HG03521 (cell line): ENCODE measurements around the gene JSRP1.

Experiments
- ATAC-seq: cut with Tn5 transposase; IDR thresholded peaks from one replicate; pipeline ENCODE4 v1.9.1; 2021; ENCODE audit warnings: mild to moderate bottlenecking, moderate library complexity; ENCODE audit not compliant: unreplicated experiment

The JSRP1 gene

DNA sequence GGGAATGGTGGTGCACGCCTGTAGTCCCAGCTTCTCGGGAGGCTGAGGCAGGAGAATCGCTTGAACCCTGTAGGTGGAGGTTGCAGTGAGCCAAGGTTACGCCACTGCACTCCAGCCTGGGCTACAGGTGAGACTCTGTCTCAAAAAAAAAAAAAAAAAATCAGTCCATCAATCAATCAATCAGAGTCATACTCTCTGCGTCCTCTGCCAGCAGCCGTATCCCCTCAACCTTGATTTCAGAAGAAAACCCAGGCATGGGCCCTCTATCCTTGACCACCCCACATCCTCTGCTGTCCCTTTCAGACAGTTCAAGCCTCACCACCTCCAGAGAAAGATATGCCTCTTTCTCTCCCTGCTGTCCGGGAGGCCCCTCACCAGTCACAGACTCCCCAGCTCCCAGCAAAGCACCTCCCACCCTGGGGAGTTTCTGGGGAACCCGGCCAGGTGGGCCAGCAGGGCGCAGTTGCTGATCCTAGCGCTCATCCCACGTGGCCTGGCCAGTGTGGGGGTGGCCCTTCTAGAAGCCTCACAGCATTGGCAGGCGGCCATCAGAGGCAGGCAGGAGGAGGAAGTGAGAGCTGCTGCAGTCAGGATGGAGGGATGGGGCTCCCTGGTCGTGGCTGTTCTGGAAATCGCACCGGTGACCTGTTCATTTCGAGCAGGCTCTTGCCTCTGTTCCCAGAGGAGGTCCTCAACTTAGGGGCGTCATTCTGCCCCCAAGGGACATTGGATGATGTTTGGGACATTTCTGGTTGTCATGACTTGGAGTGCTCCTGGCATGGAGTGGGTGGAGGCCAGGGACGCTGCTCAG is 10.2 kb upstream of the JSRP1 start:
- ATAC-seq = no peak

DNA sequence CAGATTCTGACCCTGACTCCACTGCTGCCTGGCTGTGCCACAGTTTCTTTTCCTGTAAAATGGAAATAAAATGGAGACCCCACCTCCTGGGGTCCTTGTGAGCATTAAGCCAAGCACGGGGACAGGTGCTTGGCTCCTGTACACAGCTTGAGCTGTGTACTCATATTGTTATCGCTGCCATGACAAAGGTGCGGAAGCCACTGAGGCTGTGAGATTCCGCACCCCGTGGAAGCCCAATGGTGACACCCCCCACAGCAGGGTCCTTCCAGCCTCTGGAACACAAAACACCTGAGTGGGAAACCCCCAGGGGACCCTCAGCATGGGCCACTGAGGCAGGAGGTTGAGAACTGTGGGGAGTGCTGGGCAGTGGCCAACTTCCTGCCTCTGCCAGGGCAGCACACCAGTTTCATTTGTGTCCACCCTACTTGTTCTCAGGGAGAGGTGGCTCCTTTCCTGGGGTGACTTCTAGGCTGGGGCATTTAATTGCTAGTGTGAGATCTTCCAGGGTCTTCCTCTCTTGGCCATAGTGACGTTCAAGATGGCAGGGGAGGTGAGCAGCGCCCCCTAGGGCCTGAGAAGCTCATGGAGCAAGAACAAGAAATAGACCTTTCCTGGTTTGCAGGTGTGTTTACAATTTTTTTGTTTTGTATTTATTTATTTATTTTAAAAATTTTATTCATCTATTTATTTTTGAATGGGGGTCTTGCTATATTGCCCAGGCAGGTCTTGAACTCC is 5.4 kb upstream of the JSRP1 start:
- no peak for ATAC-seq

DNA sequence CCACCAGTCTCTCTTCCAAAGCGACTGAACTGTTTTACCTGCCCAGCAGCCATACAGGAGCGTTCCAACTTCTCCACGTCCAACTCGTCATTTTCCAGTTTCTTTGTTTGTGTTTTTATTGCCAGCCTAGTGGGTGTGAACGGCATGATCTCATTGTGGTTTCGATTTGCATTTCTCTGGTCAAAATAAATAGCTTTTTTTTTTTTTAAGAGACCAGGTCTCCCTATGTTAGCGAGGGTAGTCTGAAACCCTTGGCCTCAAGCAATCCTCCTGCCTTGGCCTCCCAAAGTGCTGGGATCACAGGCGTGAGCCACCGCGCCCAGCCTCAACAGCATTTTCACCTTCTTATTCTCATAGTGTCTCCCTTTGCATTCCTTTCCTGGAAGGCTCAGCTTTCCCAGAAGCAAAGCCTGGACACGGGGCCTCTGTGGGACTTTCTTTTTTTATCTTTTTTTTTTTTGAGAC is 4.2 kb upstream of the JSRP1 start:
- no peak for ATAC-seq

- ATAC-seq = no peak
Observed at GRCh38 chr19:2259336-2259735, 3.1 kb upstream of the JSRP1 start.

DNA sequence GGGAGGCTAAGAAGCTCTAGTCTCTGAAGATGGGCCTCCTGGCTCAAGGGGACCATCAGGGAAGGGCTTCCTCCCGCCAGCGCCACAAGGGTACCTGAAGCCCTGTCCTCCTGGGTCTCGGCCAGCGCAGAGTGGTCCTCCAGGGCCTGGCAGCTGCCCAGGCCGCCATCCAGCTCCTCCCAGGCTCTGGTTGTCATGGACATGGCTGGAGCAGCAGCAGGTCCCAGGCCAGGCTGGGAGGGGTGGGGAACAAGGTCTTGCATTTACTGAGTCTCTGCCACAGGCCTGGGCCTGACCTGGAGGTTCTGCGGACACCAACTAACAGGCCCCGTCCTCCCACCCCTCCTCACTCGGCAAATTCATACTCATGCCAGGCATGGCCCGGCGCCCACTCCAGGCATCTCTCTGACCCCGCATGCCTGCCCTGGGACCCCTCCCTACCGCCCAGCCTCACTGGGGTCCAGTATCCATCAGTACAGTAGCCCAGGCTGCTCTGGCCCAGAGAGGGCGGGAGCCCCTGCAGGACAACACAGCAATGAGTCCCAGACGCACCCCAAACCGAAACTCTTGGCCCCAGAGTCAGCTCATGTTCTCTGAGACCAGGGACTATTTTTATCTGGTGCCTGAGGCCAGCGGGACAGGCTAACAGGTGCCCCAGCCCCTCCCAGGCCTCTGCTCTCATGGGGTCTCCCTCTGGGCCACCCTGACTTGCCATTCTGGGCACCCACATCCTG is 938 bp downstream of the JSRP1 start:
- no peak for ATAC-seq

DNA sequence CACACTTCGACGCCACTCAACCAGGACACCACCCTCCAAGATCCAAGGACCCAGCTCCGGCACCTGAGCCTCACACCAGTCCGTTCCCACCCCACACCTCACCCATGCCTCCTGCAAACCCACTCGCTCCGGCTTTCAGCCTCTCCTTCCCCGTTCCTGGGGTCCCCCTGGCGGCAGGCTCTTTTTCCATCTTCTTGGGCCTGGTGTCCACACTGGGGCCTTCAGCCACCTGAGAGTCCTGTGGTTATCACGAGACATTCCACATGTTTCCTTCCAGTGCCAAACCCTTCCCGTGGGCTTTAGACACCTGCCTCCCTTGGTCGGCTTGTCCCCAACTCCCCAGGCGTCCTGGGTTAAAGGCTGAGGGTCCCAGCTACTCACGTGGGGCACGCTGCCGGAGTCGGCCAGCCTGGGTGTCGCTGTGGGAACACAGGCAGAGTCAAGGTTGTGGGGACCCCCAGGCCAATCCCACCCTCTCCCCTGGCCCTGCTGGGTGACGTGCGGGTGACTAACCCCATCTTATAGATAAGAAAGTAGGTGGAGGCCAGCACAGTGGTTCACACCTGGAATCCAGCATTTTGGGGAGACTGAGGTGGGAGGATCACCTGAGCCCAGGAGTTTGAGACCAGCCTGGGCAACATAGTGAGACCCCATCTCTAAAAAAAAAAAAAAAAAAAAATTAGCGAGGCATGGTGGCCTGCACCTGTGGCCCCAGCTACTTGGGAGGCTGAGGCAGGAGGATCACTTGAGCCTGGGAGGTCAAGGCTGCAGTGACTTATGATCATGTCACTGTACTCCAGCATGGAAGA is 1.9 kb downstream of the JSRP1 start:
- ATAC-seq = no peak

GRCh38 chr19:2253106-2254063 is 2.8 kb downstream of the JSRP1 start:
- no peak for ATAC-seq

- no peak for ATAC-seq
Observed at GRCh38 chr19:2252797-2253105, 3.5 kb downstream of the JSRP1 start.

DNA sequence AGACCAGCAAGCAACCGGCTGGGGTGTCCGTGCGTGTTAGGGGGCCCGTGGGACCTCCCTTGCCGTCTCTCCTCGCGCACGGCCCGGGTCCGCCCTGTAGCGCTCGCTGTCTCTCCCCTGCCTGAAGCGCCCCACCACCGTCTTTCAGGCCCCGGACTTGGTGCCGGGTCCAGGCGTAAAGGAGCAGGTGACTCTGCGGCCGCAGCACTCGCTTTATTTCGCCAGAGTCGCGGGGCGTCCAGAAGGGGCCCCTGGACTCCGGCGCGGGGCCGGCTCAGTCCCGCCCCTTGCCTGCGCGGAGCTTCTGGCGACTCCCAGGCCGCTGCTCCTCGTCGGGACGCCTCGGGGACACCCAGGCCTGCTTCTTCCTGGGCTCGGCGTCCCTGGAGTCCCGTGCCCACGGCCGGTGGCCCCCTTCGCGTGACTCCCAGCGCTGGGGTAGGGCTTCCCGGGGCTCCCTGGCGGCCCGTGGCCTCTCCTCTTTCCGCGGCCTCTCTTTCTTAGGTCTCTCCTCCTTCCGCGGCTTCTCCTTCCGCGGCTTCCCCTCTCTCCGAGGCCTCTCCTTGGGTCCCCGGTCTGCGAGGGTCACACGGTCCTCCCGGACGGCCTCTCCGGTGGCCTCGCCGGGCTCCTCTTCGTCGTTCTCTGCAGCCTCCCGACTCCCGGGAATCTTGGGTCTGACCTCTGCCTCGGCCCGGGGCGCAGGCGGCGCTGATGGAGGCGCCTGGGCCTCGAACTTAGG is 4.0 kb downstream of the JSRP1 start:
- no peak for ATAC-seq

- no peak for ATAC-seq
Observed at GRCh38 chr19:2251106-2252054, 4.8 kb downstream of the JSRP1 start.

- no peak for ATAC-seq
Observed at GRCh38 chr19:2250766-2251105, 5.5 kb downstream of the JSRP1 start.

- no peak for ATAC-seq
Observed at GRCh38 chr19:2249880-2250765, 6.1 kb downstream of the JSRP1 start.

- no peak for ATAC-seq
Observed at GRCh38 chr19:2249010-2249866, 7.0 kb downstream of the JSRP1 start, which contains the start of gene AMH. Gene AMH (plus strand): TSS chr19:2249323. CDS start chr19:2249333, 10 bp downstream.

DNA sequence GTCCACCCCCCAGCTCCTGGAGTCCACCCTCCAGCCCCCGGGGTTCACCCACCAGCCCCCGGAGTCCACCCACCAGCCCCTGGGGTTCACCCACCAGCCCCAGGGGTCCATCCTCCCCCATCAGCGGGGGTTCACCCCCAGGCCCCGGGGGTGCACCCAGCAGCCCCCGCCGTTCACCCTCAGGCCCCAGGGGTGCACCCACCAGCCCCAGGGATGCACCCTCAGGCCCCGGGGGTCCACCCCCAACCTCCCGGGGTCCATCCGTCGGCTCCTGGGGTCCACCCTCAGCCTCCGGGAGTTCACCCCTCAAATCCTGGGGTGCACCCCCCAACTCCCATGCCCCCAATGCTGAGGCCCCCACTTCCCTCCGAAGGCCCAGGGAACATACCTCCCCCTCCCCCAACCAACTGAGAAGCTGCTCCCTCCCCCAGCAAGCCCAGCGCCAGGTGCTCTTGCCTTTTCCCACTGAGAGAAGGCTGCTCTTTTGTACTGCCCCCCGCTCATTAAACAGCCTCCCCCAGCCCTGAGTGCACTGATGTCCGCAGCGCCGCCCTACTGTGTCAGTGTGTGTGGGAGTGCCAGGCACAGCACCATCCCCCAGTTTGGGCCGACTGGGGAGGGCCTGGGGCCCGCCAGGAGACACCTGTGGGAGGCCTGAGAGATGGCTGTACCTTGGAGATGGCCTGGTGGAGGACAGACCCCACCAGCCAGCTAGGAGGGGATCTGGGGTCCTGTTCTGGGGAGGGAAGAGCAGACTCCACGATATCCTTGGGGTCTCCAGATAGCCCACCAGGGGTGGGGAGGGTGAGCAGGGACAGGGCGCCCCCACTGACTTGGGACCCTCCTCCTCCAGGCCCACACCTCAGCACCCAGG is 7.8 kb downstream of the JSRP1 start:
- no peak for ATAC-seq

DNA sequence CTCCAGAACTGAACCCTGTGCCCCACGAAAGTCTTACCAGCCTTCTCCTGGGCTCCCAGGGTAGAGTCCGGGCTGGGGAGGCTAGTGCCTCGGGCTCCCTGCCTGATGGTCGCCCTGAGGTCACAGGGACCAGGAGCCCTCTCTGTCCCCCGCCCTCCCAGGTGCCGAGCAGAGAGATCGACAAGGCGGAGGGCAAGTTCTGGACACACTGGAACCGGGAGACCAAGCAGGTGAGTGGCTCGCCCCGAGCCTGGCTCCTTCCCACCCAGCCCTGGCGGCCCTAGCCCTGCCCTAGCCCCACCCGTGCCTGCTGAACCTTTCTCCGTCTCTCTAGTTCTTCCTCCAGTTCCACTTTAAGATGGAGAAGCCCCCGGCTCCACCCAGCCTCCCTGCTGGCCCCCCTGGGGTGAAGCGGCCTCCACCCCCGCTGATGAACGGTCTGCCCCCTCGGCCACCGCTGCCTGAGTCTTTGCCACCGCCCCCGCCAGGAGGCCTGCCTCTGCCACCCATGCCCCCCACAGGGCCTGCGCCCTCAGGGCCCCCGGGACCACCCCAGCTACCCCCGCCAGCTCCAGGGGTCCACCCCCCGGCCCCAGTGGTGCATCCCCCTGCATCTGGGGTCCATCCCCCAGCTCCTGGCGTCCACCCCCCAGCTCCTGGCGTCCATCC is 8.7 kb downstream of the JSRP1 start:
- no peak for ATAC-seq
